Pons (tissue), 1 donor: ENCODE data around the gene PITPNC1.
"Not testable (repeated sequence)": the region's sequence is repeated elsewhere in the genome, so short reads cannot be mapped to it uniquely, and the experiment has no call there.

ENCODE experiments used
- DNase-seq: peaks from one replicate; pipeline ENCODE4 v3.0.0-alpha.2; 2016; ENCODE audit warnings: low spot score

PITPNC1 gene

GRCh38 chr17:67376737-67377487, at the start of gene PITPNC1:
TSS of gene PITPNC1 (plus strand) at chr17:67377281.
- peak; percentile 77 for DNase-seq

DNA sequence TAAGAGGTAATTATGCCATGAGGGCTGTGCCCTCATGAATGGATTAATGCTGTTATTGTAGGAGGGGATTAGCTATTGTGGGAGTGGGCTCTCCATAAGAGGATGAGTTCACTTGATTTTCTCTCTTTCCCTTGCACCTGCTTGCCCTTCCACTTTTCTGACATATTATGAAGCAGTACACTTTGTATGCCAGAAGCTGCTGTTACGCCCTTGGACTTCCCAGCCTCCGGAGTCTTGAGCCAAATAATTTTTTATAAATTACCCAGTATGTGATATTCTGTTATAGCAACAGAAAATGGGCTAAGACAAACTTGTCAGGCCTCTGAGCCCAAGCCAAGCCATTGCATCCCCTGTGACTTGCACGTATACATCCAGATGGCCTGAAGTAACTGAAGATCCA, 49.1 kb upstream of the PITPNC1 start:
- DNase-seq = no peak

- DNase-seq = not testable (repeated sequence)
Measured at GRCh38 chr17:67331381-67332161, 45.5 kb upstream of the PITPNC1 start.

DNA sequence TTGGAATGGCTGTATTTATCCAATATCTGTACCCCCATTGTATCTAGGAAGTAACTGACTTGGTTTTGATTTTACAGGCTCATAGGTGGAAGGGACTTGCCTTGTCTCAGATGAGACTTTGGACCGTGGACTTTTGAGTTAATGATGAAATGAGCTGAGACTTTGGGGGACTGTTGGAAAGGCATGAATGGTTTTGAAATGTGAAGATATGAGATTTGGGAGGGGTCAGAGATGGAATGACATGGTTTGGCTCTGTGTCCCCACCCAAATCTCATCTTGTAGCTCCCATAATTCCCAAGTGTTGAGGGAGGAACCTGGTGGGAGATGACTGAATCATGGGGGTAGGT, 44.9 kb upstream of the PITPNC1 start:
- DNase-seq = not testable (repeated sequence)

GRCh38 chr17:67335245-67335835, 41.7 kb upstream of the PITPNC1 start:
- DNase-seq = no peak

GRCh38 chr17:67336859-67337258, 40.2 kb upstream of the PITPNC1 start:
- no peak for DNase-seq

GRCh38 chr17:67338353-67338752, 38.7 kb upstream of the PITPNC1 start:
- not testable (repeated sequence) for DNase-seq

DNA sequence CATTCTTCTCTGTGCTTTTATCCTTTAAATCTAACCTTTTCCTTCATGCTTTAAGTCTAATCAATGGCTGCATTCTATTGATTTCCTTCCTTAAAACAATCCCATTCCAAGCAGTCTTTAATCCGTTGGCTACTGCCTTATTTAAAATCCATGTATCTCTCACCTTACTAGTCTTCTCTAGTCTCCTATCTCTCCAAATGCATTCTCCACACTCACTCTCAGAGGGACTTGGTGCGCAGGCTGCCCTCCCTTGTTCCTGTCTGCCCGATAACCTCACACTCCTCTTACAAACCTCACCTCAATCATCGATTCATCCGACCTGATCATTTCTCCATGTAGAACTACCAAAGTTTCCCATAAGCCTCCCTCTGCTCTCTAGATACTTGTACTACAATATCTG, 33.8 kb upstream of the PITPNC1 start:
- no peak for DNase-seq

GRCh38 chr17:67347826-67348225, 29.3 kb upstream of the PITPNC1 start:
- DNase-seq = no peak

GRCh38 chr17:67349420-67349819, 27.7 kb upstream of the PITPNC1 start:
- no peak for DNase-seq

GRCh38 chr17:67353161-67353560, 23.9 kb upstream of the PITPNC1 start:
- DNase-seq = no peak

GRCh38 chr17:67353929-67354574, 23.0 kb upstream of the PITPNC1 start:
- no peak for DNase-seq

DNA sequence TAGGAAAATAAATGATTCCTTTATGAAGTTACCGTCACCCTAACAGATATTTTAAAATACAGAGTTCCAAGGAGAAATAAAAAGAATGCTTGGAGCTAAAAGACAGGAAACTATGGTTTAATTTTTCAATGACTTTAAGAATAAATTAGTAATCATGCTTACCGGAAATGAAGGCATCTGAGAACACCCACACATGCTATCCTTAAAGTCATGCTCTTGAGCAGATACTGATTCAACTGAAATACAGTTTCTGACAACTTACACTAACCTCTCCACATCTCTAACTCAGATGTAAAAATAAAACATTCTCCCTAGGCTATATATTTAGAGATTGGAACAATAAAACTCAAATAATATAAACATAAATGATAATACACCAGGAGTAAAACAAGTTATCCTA, 18.5 kb upstream of the PITPNC1 start:
- DNase-seq = no peak

- DNase-seq = no peak
Measured at GRCh38 chr17:67359960-67360791, 16.9 kb upstream of the PITPNC1 start.

DNA sequence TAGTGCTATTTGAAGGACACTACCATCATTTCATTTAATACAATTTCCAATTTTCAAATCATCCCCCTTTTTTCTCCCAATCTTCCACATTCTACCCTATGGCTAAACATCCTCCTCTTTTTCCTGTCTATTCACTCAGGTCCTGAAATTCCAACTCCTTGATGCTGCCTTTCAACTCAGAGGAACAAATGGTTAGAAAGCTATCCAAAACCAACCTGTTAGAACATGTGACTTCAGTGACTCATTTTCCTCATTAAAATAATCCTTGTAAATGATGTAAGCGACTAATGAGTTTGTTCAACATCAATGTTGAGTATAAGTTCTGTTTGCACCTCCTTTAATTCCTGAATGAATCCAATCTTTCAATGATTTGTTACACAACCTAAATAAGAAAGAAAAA, 16.2 kb upstream of the PITPNC1 start:
- DNase-seq = no peak

DNA sequence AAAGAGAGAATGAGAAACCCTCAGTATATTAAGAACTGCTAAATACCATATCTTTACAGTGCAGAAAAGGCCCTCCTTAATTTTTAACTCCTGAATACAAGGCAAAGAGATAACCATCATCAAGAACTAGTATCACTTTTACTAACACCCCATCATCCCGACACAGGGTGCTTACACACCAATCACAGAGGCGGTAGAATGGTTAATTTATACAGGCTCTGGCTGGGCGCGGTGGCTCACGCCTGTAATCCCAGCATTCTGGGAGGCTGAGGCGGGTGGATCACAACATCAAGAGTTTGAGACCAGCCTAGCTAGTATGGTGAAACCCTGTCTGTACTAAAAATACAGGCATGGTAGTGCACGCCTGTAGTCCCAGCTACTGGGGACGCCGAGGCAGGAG, 14.9 kb upstream of the PITPNC1 start:
- DNase-seq = no peak

GRCh38 chr17:67364847-67365737, 12.0 kb upstream of the PITPNC1 start:
- DNase-seq = no peak

- DNase-seq = no peak
Measured at GRCh38 chr17:67365738-67366192, 11.3 kb upstream of the PITPNC1 start.

DNA sequence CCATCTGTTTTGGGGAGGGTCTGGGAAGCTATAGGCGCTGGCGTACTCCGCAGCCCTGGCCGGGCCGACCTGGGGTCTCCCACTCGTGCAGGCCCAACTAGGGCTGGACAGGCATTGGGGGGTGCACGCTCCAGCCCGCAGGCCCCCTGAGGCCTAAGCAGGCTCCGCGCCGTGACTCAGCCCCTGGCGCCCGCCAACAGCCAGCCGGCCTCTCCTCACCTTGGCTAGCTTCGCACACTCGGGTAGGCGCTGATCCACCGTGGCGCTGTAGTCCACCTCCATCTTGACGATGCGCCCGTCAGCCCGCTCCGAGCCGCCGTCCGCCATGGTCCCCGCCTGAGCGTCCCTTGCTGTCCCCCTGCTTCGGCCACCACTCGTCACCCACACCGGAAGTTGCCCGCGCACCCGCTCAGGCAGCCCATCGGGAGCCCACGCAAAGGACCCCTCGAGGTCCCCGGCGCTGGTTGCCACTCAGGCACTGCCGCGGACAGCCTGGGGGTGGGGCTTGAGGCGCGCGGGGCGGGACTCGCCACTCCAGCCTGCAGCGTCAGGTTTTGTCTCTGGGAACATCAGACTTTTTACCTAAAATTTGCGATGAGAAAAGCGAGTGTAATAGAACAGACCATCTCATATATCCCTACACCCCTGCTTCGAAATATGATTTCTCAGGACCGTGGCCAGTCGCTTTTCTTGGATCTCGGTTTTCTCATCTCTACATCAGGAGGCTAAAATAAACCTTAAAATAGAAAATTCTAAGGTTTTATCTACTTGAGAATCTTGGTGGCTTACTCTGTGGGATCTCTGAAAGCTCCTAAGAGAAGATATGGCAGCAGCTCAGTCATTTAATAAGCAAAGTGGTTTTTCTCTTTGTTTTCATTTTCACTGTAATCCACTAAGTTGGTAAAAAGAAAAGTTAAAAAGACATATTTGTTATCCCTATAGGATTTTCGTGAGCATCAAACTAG, 10.6 kb upstream of the PITPNC1 start, which contains the start of gene PSMD12:
Gene PSMD12, minus strand, starts transcription at position 385 of the 965 bp plus-strand sequence. Its CDS starts 58 bp downstream, at position 327.
- DNase-seq = peak; percentile 89
